ENCODE data around the gene SASH1. TPM values are rescaled to one million over a fixed set of nuclear protein-coding genes. Genes with fewer than 3 reads are reported as not detected.

Gene SASH1
- total RNA-seq, 2 donors from 2014 or later, result 14.9 to 16.4 TPM

DNA sequence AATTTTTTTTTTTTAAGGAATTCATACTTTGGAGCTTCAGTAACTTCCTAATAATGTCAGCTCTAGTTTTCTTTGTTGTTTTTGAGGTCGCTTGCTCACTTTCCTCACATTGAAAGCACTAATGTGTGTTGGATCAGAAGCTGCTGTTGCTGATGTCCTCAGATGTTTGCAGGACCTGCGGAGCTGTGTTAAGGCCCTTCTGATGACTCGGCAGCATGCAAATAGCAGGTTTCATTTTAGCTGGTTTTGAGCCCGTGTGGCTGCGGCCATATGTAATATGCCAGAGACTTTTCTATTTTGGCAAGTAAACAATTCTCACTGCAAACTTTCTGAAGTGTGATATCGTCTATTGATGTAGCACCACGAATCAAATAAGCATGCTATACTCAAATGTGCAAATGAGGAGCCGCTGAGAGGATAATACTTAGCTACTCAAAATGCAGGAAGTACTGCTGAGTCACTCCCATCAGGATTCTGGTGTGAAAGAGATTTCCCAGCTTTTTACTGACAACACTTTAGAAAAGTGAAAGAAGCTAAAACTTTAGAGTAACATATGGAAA lies 187.8 kb downstream of the SASH1 start:
- H3K27me3 ChIP-seq, result no peaks in the 10 kb centered on the region
- H3K9me3 ChIP-seq, result no peaks in the 10 kb centered on the region
- no peaks in the 10 kb centered on the region for H3K4me1 ChIP-seq
- TF ChIP-seq, protein P1, sequence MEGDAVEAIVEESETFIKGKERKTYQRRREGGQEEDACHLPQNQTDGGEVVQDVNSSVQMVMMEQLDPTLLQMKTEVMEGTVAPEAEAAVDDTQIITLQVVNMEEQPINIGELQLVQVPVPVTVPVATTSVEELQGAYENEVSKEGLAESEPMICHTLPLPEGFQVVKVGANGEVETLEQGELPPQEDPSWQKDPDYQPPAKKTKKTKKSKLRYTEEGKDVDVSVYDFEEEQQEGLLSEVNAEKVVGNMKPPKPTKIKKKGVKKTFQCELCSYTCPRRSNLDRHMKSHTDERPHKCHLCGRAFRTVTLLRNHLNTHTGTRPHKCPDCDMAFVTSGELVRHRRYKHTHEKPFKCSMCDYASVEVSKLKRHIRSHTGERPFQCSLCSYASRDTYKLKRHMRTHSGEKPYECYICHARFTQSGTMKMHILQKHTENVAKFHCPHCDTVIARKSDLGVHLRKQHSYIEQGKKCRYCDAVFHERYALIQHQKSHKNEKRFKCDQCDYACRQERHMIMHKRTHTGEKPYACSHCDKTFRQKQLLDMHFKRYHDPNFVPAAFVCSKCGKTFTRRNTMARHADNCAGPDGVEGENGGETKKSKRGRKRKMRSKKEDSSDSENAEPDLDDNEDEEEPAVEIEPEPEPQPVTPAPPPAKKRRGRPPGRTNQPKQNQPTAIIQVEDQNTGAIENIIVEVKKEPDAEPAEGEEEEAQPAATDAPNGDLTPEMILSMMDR (IDR thresholded peaks at IDR 0.05), result no peak
- no peak overlapping the region for H3K4me3 ChIP-seq
- H3K27ac ChIP-seq, result peak overlapping the region; percentile 20
- no peak for DNase-seq
- intact Hi-C loops (cut with DNase I), result no loop called here
- H3K9ac ChIP-seq (ENCODE audit: low read depth in 2 of 2, low read length in 2 of 2), result no peak overlapping the region
- no peaks in the 10 kb centered on the region for H3K36me3 ChIP-seq

DNA sequence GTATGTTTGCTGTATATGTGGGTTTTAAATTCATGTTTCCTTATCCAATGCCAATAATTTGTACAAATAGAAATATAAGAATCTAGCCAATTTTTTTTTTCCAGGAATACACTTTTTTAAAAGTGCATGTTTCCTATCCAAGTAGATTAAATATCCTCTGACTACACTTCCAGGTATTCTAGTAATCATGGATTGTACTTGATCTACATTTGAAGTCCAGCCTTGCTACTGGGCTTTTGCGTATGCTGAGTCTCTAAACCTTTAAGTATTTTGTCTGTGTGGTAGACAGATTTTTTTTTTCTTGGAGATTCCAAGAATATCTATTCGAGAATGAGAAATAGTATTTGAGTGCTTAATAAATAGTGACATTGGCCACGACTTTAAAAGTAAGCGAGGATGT lies 188.3 kb downstream of the SASH1 start:
- H3K27ac ChIP-seq, result peak overlapping the region; percentile 20
- TF ChIP-seq, protein P1 (IDR thresholded peaks at IDR 0.05), result no peak
- no peaks in the 10 kb centered on the region for H3K36me3 ChIP-seq
- no peaks in the 10 kb centered on the region for H3K9me3 ChIP-seq
- DNase-seq, result no peak
- no peaks in the 10 kb centered on the region for H3K27me3 ChIP-seq
- no peak overlapping the region for H3K4me3 ChIP-seq
- no peaks in the 10 kb centered on the region for H3K4me1 ChIP-seq
- intact Hi-C loops (cut with DNase I), result no loop called here
- no peak overlapping the region for H3K9ac ChIP-seq (ENCODE audit: low read depth in 2 of 2, low read length in 2 of 2)

DNA sequence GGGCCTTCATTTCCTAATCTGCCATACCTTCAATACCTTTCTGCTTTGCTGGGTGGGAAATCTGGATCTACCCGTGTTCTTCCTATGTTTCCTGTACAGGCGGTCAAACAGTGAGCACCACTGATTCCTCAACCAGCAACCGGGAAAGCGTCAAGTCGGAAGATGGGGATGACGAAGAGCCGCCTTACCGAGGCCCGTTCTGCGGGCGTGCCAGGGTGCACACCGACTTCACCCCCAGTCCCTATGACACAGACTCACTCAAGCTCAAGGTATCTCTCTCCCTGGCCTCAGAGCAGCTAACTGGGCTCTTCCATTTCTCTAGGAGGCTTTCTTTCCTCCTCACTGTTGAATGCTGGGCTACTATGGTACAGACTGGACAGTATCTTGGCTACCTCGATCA lies 190.1 kb downstream of the SASH1 start:
- H3K27ac ChIP-seq, result no peak overlapping the region
- H3K4me1 ChIP-seq, result no peaks in the 10 kb centered on the region
- H3K9me3 ChIP-seq, result no peaks in the 10 kb centered on the region
- H3K27me3 ChIP-seq, result no peaks in the 10 kb centered on the region
- DNase-seq, result no peak
- no peak overlapping the region for H3K4me3 ChIP-seq
- no peaks in the 10 kb centered on the region for H3K36me3 ChIP-seq
- TF ChIP-seq, protein P1 (IDR thresholded peaks at IDR 0.05), result no peak
- no peak overlapping the region for H3K9ac ChIP-seq (ENCODE audit: low read depth in 2 of 2, low read length in 2 of 2)
- intact Hi-C loops (cut with DNase I), result no loop called here

DNA sequence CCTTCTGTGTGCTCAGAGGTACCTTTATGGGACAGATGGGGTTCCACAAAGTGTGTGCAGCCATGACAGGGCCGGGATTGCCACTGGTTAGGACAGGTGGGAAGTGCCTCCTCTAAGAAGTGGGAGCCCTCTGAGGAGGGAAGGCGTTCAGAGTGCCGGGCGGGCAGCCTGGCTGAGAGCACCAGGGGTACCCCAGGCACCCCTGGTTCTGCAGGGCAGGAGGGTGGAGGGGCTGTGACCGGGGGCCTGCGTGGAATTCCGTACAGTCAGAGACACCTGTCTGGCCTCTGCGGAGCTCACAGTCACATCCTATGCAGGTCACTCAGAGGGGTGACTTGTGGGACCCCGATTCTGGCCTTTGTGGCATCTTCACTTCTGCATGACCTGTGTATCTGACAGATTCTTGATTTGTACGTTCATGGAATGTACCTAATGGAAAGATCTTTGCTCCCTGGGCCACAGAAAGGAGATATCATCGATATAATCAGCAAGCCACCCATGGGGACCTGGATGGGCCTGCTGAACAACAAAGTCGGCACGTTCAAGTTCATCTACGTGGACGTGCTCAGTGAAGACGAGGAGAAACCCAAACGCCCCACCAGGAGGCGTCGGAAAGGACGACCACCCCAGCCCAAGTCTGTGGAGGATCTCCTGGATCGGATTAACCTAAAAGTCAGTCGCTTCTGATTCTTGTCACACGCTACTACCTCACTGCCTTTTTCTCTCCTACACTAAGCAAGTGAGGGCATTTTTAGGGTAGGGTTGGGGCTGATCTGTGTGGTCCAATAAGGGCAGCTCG lies 190.9 kb downstream of the SASH1 start:
- TF ChIP-seq, protein P1 (IDR thresholded peaks at IDR 0.05), result no peak
- no peak for DNase-seq
- Histone ChIP-seq H3K27ac (no peak overlapping the region), H3K4me3 (no peak overlapping the region), H3K9me3 (no peaks in the 10 kb centered on the region), H3K4me1 (no peaks in the 10 kb centered on the region), H3K36me3 (no peaks in the 10 kb centered on the region), H3K27me3 (no peaks in the 10 kb centered on the region), H3K9ac (ENCODE audit: low read depth in 2 of 2, low read length in 2 of 2) (no peak overlapping the region)
- intact Hi-C loops (cut with DNase I), result no loop called here

DNA sequence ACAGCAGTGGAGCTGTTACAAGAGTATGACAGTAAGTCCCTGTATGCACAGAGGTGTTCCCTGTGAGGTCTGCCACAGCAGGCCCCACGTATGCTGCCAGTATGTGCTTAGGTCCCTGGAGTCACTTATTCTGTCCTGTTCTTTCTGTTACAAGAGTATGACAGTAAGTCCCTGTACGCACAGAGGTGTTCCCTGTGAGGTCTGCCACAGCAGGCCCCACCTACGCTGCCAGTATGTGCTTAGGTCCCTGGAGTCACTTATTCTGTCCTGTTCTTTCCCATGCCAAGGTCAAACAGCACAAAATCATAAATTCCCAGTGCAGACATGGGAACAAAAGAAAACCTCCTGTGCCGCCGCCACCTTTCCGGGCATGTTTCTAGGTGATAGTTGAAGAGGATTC lies 192.2 kb downstream of the SASH1 start:
- no peak overlapping the region for H3K9ac ChIP-seq (ENCODE audit: low read depth in 2 of 2, low read length in 2 of 2)
- no peak overlapping the region for H3K27ac ChIP-seq
- H3K27me3 ChIP-seq, result no peaks in the 10 kb centered on the region
- H3K9me3 ChIP-seq, result no peaks in the 10 kb centered on the region
- H3K4me3 ChIP-seq, result no peak overlapping the region
- no peaks in the 10 kb centered on the region for H3K36me3 ChIP-seq
- DNase-seq, result no peak
- intact Hi-C loops (cut with DNase I), result no loop called here
- H3K4me1 ChIP-seq, result no peaks in the 10 kb centered on the region
- TF ChIP-seq, protein P1 (IDR thresholded peaks at IDR 0.05), result no peak
